Measurements from ENCODE around the gene PLCZ1.

Gene PLCZ1

GRCh38 chr12:18719922-18720510, 17.8 kb downstream of the PLCZ1 start:
- no peak for DNase-seq
- Histone ChIP-seq H3K27me3 (ENCODE audit: insufficient read depth, low read length, poor library complexity) (no peaks in the 10 kb centered on the region), H2AFZ (ENCODE audit: low read depth, low read length) (no peak overlapping the region), H3K4me3 (ENCODE audit: low read depth in 1 of 2, low read length in 2 of 2) (no peak overlapping the region), H3K9ac (ENCODE audit: low read depth, low read length) (no peak overlapping the region), H3K4me1 (ENCODE audit: insufficient read depth, low read length) (no peaks in the 10 kb centered on the region), H3K4me2 (ENCODE audit: insufficient read depth, low read length) (no peak overlapping the region), H3K27ac (ENCODE audit: low read length) (no peak overlapping the region), H3K9me3 (ENCODE audit: insufficient read depth, low read length, severe bottlenecking) (no peaks in the 10 kb centered on the region), H3K79me2 (ENCODE audit: insufficient read depth, low read length) (no peaks in the 10 kb centered on the region), H3K36me3 (ENCODE audit: insufficient read depth, low read length) (no peaks in the 10 kb centered on the region), H4K20me1 (ENCODE audit: insufficient read depth, low read length) (no peaks in the 10 kb centered on the region)
- no peak for ATAC-seq (ENCODE audit: insufficient read depth, low read depth)
- no peak for TF ChIP-seq CTCF (IDR thresholded peaks at IDR 0.05; ENCODE audit: borderline replicate concordance, extremely low read depth, low read length, poor library complexity, severe bottlenecking)
- TF ChIP-seq EZH2 (IDR thresholded peaks at IDR 0.05; ENCODE audit: borderline replicate concordance, low read depth, low read length, severe bottlenecking), result no peak

- Histone ChIP-seq H3K36me3 (ENCODE audit: insufficient read depth, low read length) (no peaks in the 10 kb centered on the region), H3K9me3 (ENCODE audit: insufficient read depth, low read length, severe bottlenecking) (no peaks in the 10 kb centered on the region), H3K4me2 (ENCODE audit: insufficient read depth, low read length) (no peak overlapping the region), H3K27me3 (ENCODE audit: insufficient read depth, low read length, poor library complexity) (no peaks in the 10 kb centered on the region), H4K20me1 (ENCODE audit: insufficient read depth, low read length) (no peaks in the 10 kb centered on the region), H3K9ac (ENCODE audit: low read depth, low read length) (no peak overlapping the region), H3K79me2 (ENCODE audit: insufficient read depth, low read length) (no peaks in the 10 kb centered on the region), H2AFZ (ENCODE audit: low read depth, low read length) (no peak overlapping the region), H3K27ac (ENCODE audit: low read length) (no peak overlapping the region), H3K4me3 (ENCODE audit: low read depth in 1 of 2, low read length in 2 of 2) (no peak overlapping the region), H3K4me1 (ENCODE audit: insufficient read depth, low read length) (no peaks in the 10 kb centered on the region)
- ATAC-seq (ENCODE audit: insufficient read depth, low read depth) (no peak), DNase-seq (no peak)
- TF ChIP-seq EZH2 (IDR thresholded peaks at IDR 0.05; ENCODE audit: borderline replicate concordance, low read depth, low read length, severe bottlenecking) (no peak), CTCF (IDR thresholded peaks at IDR 0.05; ENCODE audit: borderline replicate concordance, extremely low read depth, low read length, poor library complexity, severe bottlenecking) (no peak)
These were observed 19.4 kb downstream of the PLCZ1 start for GRCh38 chr12:18718462-18718861.

- Histone ChIP-seq H3K4me2 (ENCODE audit: insufficient read depth, low read length) (no peak overlapping the region), H3K27ac (ENCODE audit: low read length) (no peak overlapping the region), H4K20me1 (ENCODE audit: insufficient read depth, low read length) (no peaks in the 10 kb centered on the region), H3K79me2 (ENCODE audit: insufficient read depth, low read length) (no peaks in the 10 kb centered on the region), H3K27me3 (ENCODE audit: insufficient read depth, low read length, poor library complexity) (no peaks in the 10 kb centered on the region), H3K4me3 (ENCODE audit: low read depth in 1 of 2, low read length in 2 of 2) (no peak overlapping the region), H3K36me3 (ENCODE audit: insufficient read depth, low read length) (no peaks in the 10 kb centered on the region), H3K9me3 (ENCODE audit: insufficient read depth, low read length, severe bottlenecking) (no peaks in the 10 kb centered on the region), H2AFZ (ENCODE audit: low read depth, low read length) (no peak overlapping the region), H3K9ac (ENCODE audit: low read depth, low read length) (no peak overlapping the region), H3K4me1 (ENCODE audit: insufficient read depth, low read length) (no peaks in the 10 kb centered on the region)
- ATAC-seq (ENCODE audit: insufficient read depth, low read depth) (no peak), DNase-seq (no peak)
- no peak for TF ChIP-seq EZH2 (IDR thresholded peaks at IDR 0.05; ENCODE audit: borderline replicate concordance, low read depth, low read length, severe bottlenecking)
- TF ChIP-seq CTCF (IDR thresholded peaks at IDR 0.05; ENCODE audit: borderline replicate concordance, extremely low read depth, low read length, poor library complexity, severe bottlenecking), result no peak
These were observed 21.6 kb downstream of the PLCZ1 start for GRCh38 chr12:18716236-18716635.

- H3K9ac ChIP-seq (ENCODE audit: low read depth, low read length), result no peak overlapping the region
- H3K4me2 ChIP-seq (ENCODE audit: insufficient read depth, low read length), result no peak overlapping the region
- no peak for TF ChIP-seq CTCF (IDR thresholded peaks at IDR 0.05; ENCODE audit: borderline replicate concordance, extremely low read depth, low read length, poor library complexity, severe bottlenecking)
- no peak for TF ChIP-seq EZH2 (IDR thresholded peaks at IDR 0.05; ENCODE audit: borderline replicate concordance, low read depth, low read length, severe bottlenecking)
- H3K27me3 ChIP-seq (ENCODE audit: insufficient read depth, low read length, poor library complexity), result no peaks in the 10 kb centered on the region
- ATAC-seq (ENCODE audit: insufficient read depth, low read depth), result no peak
- no peaks in the 10 kb centered on the region for H3K9me3 ChIP-seq (ENCODE audit: insufficient read depth, low read length, severe bottlenecking)
- H3K36me3 ChIP-seq (ENCODE audit: insufficient read depth, low read length), result no peaks in the 10 kb centered on the region
- no peak overlapping the region for H2AFZ ChIP-seq (ENCODE audit: low read depth, low read length)
- DNase-seq, result no peak
- no peaks in the 10 kb centered on the region for H4K20me1 ChIP-seq (ENCODE audit: insufficient read depth, low read length)
- H3K4me1 ChIP-seq (ENCODE audit: insufficient read depth, low read length), result no peaks in the 10 kb centered on the region
- H3K4me3 ChIP-seq (ENCODE audit: low read depth in 1 of 2, low read length in 2 of 2), result no peak overlapping the region
- H3K79me2 ChIP-seq (ENCODE audit: insufficient read depth, low read length), result no peaks in the 10 kb centered on the region
- H3K27ac ChIP-seq (ENCODE audit: low read length), result no peak overlapping the region
These were observed 31.0 kb downstream of the PLCZ1 start for GRCh38 chr12:18706798-18707197.

Measured in DND-41 (cell line).